ENCODE results near the gene GRB10.

The GRB10 gene

GRCh38 chr7:50651271-50651989 lies 131.3 kb downstream of the GRB10 start:
- peak; percentile 41 for DNase-seq

GRCh38 chr7:50650057-50650664 lies 132.5 kb downstream of the GRB10 start:
- DNase-seq: no peak

- DNase-seq: no peak
Measured at GRCh38 chr7:50649259-50649885, 133.3 kb downstream of the GRB10 start.

- DNase-seq: no peak
Measured at GRCh38 chr7:50648570-50649169, 134.0 kb downstream of the GRB10 start.

- DNase-seq: no peak
Measured at GRCh38 chr7:50648076-50648475, 134.6 kb downstream of the GRB10 start.

GRCh38 chr7:50647286-50647980 lies 135.3 kb downstream of the GRB10 start:
- DNase-seq: no peak

GRCh38 chr7:50646069-50646468 lies 136.6 kb downstream of the GRB10 start:
- DNase-seq: no peak

- DNase-seq: no peak
Measured at GRCh38 chr7:50645186-50645585, 137.5 kb downstream of the GRB10 start.

GRCh38 chr7:50644586-50644985 lies 138.1 kb downstream of the GRB10 start:
- no peak for DNase-seq

- no peak for DNase-seq
Measured at GRCh38 chr7:50644114-50644513, 138.6 kb downstream of the GRB10 start.

GRCh38 chr7:50641442-50642405 lies 141.0 kb downstream of the GRB10 start:
- no peak for DNase-seq

GRCh38 chr7:50640779-50641178 lies 141.9 kb downstream of the GRB10 start:
- no peak for DNase-seq

GRCh38 chr7:50640256-50640655 lies 142.4 kb downstream of the GRB10 start:
- DNase-seq: no peak

- no peak for DNase-seq
Measured at GRCh38 chr7:50637725-50638643, 144.7 kb downstream of the GRB10 start.

- DNase-seq: no peak
Measured at GRCh38 chr7:50634378-50634777, 148.3 kb downstream of the GRB10 start.

- no peak for DNase-seq
Measured at GRCh38 chr7:50633414-50633710, 149.3 kb downstream of the GRB10 start.

GRCh38 chr7:50632561-50633413 lies 149.9 kb downstream of the GRB10 start:
- DNase-seq: peak; percentile 74

- no peak for DNase-seq
Measured at GRCh38 chr7:50631639-50632038, 151.1 kb downstream of the GRB10 start.

- DNase-seq: no peak
Measured at GRCh38 chr7:50631100-50631499, 151.6 kb downstream of the GRB10 start.

All from suppressor macrophage treated with lipopolysaccharide for 4 hours (primary cell).